RWPE2 (cell line): ENCODE results near the gene LILRA6.

Experiments
- ATAC-seq: fragments of 200-7000 bp; cut with Tn5 transposase; 3 replicates; pipeline ENCODE4 v1.9.1; 2021; ENCODE audit warnings: low read depth
- DNase-seq: peaks from one replicate; pipeline ENCODE4 v3.0.0-alpha.2; 2020; ENCODE audit warnings: low spot score
- H3K27ac ChIP-seq: fragments of 450-650 bp; 2 replicates; pipeline ENCODE4 v1.5.1; 2017; ENCODE audit warnings: mild to moderate bottlenecking; ENCODE audit not compliant: poor library complexity, severe bottlenecking
- H3K27me3 ChIP-seq: fragments of 250-450 bp; sonication (Bioruptor Pico); 2 replicates; pipeline ENCODE4 v1.5.1; 2021; ENCODE audit warnings: mild to moderate bottlenecking, moderate library complexity; ENCODE audit not compliant: insufficient read depth, poor library complexity, severe bottlenecking
- H3K36me3 ChIP-seq: fragments of 250-450 bp; sonication (Bioruptor Pico); 2 replicates; pipeline ENCODE4 v1.5.1; 2020; ENCODE audit warnings: low read depth, mild to moderate bottlenecking, moderate library complexity
- H3K4me1 ChIP-seq: fragments of 250-450 bp; sonication (Bioruptor Pico); 2 replicates; pipeline ENCODE4 v1.5.1; 2021; ENCODE audit warnings: mild to moderate bottlenecking, moderate library complexity; ENCODE audit not compliant: insufficient read depth, poor library complexity, severe bottlenecking
- H3K4me3 ChIP-seq: fragments of 250-450 bp; sonication (Bioruptor Pico); 2 replicates; pipeline ENCODE4 v1.5.1; 2021; ENCODE audit warnings: mild to moderate bottlenecking, moderate library complexity; ENCODE audit not compliant: severe bottlenecking
- H3K9me3 ChIP-seq: fragments of 250-450 bp; sonication (Bioruptor Pico); 2 replicates; pipeline ENCODE4 v1.5.1; 2021; ENCODE audit warnings: mild to moderate bottlenecking, moderate library complexity; ENCODE audit not compliant: severe bottlenecking
- CTCF ChIP-seq: fragments of 450-650 bp; IDR thresholded peaks from one replicate; pipeline ENCODE4 v1.5.1; 2017; ENCODE audit warnings: mild to moderate bottlenecking, moderate library complexity; ENCODE audit not compliant: poor library complexity, severe bottlenecking

The LILRA6 gene

DNA sequence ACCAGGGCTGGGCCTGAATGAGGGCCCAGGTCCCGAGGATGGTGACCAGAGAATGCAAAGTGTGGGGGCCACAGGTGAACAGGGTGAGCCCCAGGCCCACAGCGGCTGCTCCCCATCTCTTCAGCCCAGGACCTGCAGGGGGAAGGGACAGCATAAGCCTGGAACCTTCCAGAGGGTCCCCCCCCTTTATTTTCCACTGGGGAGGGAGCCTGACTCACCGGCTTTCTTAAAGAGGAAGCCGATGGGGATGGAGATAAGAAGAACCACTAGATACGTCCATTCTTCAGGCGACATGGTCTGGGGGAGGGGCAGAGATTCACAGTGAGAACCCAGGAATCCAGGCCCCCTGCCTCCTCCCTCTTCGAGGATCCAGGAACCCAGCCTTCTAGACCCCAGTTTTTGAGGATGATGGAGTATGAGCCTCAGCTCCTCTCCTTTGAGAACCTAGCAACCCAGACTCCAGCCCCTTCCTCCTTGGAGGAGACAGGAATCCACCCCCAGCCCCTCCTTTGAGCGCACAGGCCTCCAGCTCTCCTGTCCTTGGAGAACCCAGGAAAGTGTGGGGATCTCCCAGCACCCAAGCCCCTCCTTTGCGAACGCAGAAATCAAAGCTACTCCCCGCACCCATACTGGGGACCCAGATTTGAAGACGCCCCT, 54.2 kb downstream of the LILRA6 start:
- no peaks in the 10 kb centered on the region for H3K27me3 ChIP-seq
- no peak for DNase-seq
- no peaks in the 10 kb centered on the region for H3K9me3 ChIP-seq
- peak overlapping the region; percentile 57 for H3K4me3 ChIP-seq
- TF ChIP-seq CTCF = no peak
- H3K4me1 ChIP-seq = no peaks in the 10 kb centered on the region
- H3K27ac ChIP-seq = peak overlapping the region; percentile 76
- H3K36me3 ChIP-seq = peaks cover 17% of the 10 kb centered on the region
- ATAC-seq = no peak

DNA sequence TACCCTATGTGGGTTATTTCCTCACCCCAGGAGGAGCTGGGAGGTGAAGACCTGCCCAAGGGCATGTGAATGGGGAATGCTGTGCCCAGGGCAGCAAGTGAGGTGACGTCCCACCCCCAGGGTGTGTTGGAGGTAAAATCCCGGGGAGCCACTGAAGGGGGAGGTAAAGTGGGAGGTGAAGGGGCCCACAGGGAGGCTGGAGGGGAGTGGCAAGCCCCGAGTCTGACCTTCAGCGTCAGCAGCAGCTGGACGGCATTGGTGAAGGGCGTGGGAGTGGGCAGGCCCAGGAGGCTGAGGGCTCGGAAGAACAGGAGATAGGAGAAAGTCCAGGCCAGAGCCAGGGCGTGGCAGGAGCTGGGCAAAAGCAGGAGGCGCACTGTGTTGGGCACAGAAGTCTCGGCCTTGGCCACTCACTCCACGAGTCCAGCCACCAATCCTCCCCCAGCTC, 55.6 kb downstream of the LILRA6 start:
- ATAC-seq = no peak
- Histone ChIP-seq H3K9me3 (no peaks in the 10 kb centered on the region), H3K27ac (no peak overlapping the region), H3K27me3 (no peaks in the 10 kb centered on the region), H3K4me3 (no peak overlapping the region), H3K36me3 (peaks cover 13% of the 10 kb centered on the region; the same call in 1 of the 2 replicates), H3K4me1 (no peaks in the 10 kb centered on the region)
- no peak for TF ChIP-seq CTCF
- DNase-seq = no peak
